HEK293T (cell line): ENCODE results near the gene PRC1.

Experiments used
- CTCF ChIA-PET: fragments of 350-600 bp; formaldehyde crosslinking; extraction: SDS; loops from one replicate; lab custom pipeline; 2021; ENCODE audit warnings: antibody characterized with exemption, inconsistent platforms; lab: Yijun Ruan, JAX
- POLR2A ChIA-PET: fragments of 350-600 bp; formaldehyde crosslinking; extraction: SDS; loops from one replicate; lab custom pipeline; 2020; ENCODE audit warnings: antibody characterized with exemption, inconsistent platforms; lab: Yijun Ruan, JAX
- DNase-seq: peaks from one replicate; pipeline ENCODE4 v3.0.0; 2012; ENCODE audit warnings: mixed read lengths; ENCODE audit errors: extremely low spot score
- ARNT ChIP-seq: fragments of 450-650 bp; IDR thresholded peaks from 2 replicates; pipeline ENCODE4 v1.6.1; 2017; ENCODE audit warnings: mild to moderate bottlenecking
- BHLHE40 ChIP-seq: fragments of 450-650 bp; IDR thresholded peaks from 2 replicates; pipeline ENCODE4 v1.6.1; 2016; ENCODE audit warnings: mild to moderate bottlenecking, moderate library complexity, borderline replicate concordance
- CTBP1 ChIP-seq: fragments of 450-650 bp; IDR thresholded peaks from 2 replicates; pipeline ENCODE4 v1.6.1; 2016; ENCODE audit warnings: borderline replicate concordance
- ELF4 ChIP-seq: fragments of 450-650 bp; IDR thresholded peaks from 2 replicates; pipeline ENCODE4 v1.6.1; 2017; ENCODE audit warnings: antibody characterized with exemption
- FOXA1 ChIP-seq: fragments of 450-650 bp; IDR thresholded peaks from 2 replicates; pipeline ENCODE4 v1.6.1; 2016; ENCODE audit warnings: mild to moderate bottlenecking
- FOXK2 ChIP-seq: fragments of 450-650 bp; IDR thresholded peaks from 2 replicates; pipeline ENCODE4 v1.6.1; 2016; ENCODE audit warnings: mild to moderate bottlenecking
- FOXM1 ChIP-seq: fragments of 450-650 bp; IDR thresholded peaks from 2 replicates; pipeline ENCODE4 v1.6.1; 2017; ENCODE audit warnings: mild to moderate bottlenecking, borderline replicate concordance
- HDGF ChIP-seq: fragments of 450-650 bp; IDR thresholded peaks from 2 replicates; pipeline ENCODE4 v1.6.1; 2017; ENCODE audit warnings: antibody characterized with exemption, borderline replicate concordance
- L3MBTL2 ChIP-seq: fragments of 450-650 bp; conservative IDR thresholded peaks from 2 replicates; pipeline ENCODE4 v1.6.1; 2016; ENCODE audit warnings: mild to moderate bottlenecking
- LEF1 ChIP-seq: fragments of 450-650 bp; IDR thresholded peaks from 2 replicates; pipeline ENCODE4 v1.6.1; 2017; ENCODE audit warnings: mild to moderate bottlenecking, borderline replicate concordance
- NFRKB ChIP-seq: fragments of 450-650 bp; IDR thresholded peaks from 2 replicates; pipeline ENCODE4 v1.6.1; 2016; ENCODE audit warnings: mild to moderate bottlenecking, moderate library complexity
- PKNOX1 ChIP-seq: fragments of 450-650 bp; IDR thresholded peaks from 2 replicates; pipeline ENCODE4 v1.6.1; 2016
- SP1 ChIP-seq: fragments of 450-650 bp; IDR thresholded peaks from 2 replicates; pipeline ENCODE4 v1.6.1; 2017
- SUZ12 ChIP-seq: fragments of 450-650 bp; IDR thresholded peaks from 2 replicates; pipeline ENCODE4 v1.6.1; 2016; ENCODE audit warnings: mild to moderate bottlenecking
- TARDBP ChIP-seq: fragments of 450-650 bp; IDR thresholded peaks from 2 replicates; pipeline ENCODE4 v1.6.1; 2016
- ZNF384 ChIP-seq: fragments of 450-650 bp; IDR thresholded peaks from 2 replicates; pipeline ENCODE4 v1.6.1; 2016

Gene PRC1

GRCh38 chr15:90955624-90956273 is 38.6 kb downstream of the PRC1 start:
- CTCF ChIA-PET: interaction anchor here (0.6 to 8.4 kb wide), 14 partner anchors 11 to 316 kb away, joined by 3 to 77 read pairs (median 5); partner anchors contain the start of genes HDDC3 and UNC45A
- DNase-seq: no peak
- TF ChIP-seq ELF4: no peak
- TF ChIP-seq CTBP1: no peak
- no peak for TF ChIP-seq TARDBP
- TF ChIP-seq FOXK2: no peak
- no peak for TF ChIP-seq NFRKB
- no peak for TF ChIP-seq ZNF384
- no peak for TF ChIP-seq FOXA1
- TF ChIP-seq LEF1: no peak
- no peak for TF ChIP-seq SP1
- TF ChIP-seq ARNT: no peak
- TF ChIP-seq FOXM1: no peak
- no peak for TF ChIP-seq BHLHE40
- no peak for TF ChIP-seq HDGF
- TF ChIP-seq SUZ12: no peak
- TF ChIP-seq L3MBTL2: no peak
- TF ChIP-seq PKNOX1: no peak
- POLR2A ChIA-PET: interaction anchor here (0.7 to 6.2 kb wide), 6 partner anchors 10 to 67 kb away, joined by 3 to 60 read pairs (median 6); partner anchors contain the start of genes HDDC3, PRC1, UNC45A and VPS33B

- TF ChIP-seq FOXK2 (no peak), L3MBTL2 (peak; percentile 96), FOXM1 (peak; percentile 98), CTBP1 (no peak), ZNF384 (no peak), LEF1 (0 out of 2 replicates have a peak, but pooled peaks have one; percentile 61), NFRKB (peak; percentile 42; the same call in 1 of the 2 replicates), SUZ12 (no peak), TARDBP (no peak), HDGF (0 out of 2 replicates have a peak, but pooled peaks have one; percentile 54), SP1 (no peak), PKNOX1 (no peak), ELF4 (peak; percentile 51), ARNT (no peak), BHLHE40 (no peak), FOXA1 (no peak)
- CTCF ChIA-PET: interaction anchor here (0.6 to 8.4 kb wide), 6 partner anchors 11 to 317 kb away, joined by 3 to 77 read pairs (median 4); partner anchors contain the start of genes HDDC3 and UNC45A
- POLR2A ChIA-PET: interaction anchor here (0.6 to 6.2 kb wide), 19 partner anchors 9 to 95 kb away, joined by 3 to 60 read pairs (median 5); partner anchors contain the start of genes HDDC3, MAN2A2, UNC45A and VPS33B
- DNase-seq: peak; percentile 98
Measured at GRCh38 chr15:90954712-90955623, 39.4 kb downstream of the PRC1 start, which contains the start of gene RCCD1. RCCD1 (plus strand) TSS chr15:90954884; CDS start chr15:90956735, 1,851 bp downstream.

GRCh38 chr15:90953947-90954711 is 40.2 kb downstream of the PRC1 start:
- ChIA-PET POLR2A (interaction anchor here (0.6 to 6.2 kb wide), 18 partner anchors 8 to 1995 kb away, joined by 3 to 60 read pairs (median 4); partner anchors contain the start of genes HDDC3, MAN2A2, UNC45A and VPS33B), CTCF (interaction anchor here (0.7 to 8.4 kb wide), 4 partner anchors 20 to 318 kb away, joined by 3 to 77 read pairs (median 6); partner anchors contain the start of genes HDDC3 and UNC45A)
- DNase-seq: no peak
- no peak for TF ChIP-seq L3MBTL2
- TF ChIP-seq SP1: no peak
- no peak for TF ChIP-seq BHLHE40
- TF ChIP-seq TARDBP: no peak
- TF ChIP-seq ZNF384: no peak
- no peak for TF ChIP-seq NFRKB
- TF ChIP-seq PKNOX1: no peak
- TF ChIP-seq LEF1: no peak
- TF ChIP-seq ARNT: no peak
- TF ChIP-seq ELF4: no peak
- no peak for TF ChIP-seq HDGF
- no peak for TF ChIP-seq FOXK2
- no peak for TF ChIP-seq CTBP1
- TF ChIP-seq FOXM1: no peak

- POLR2A ChIA-PET: interaction anchor here (0.7 to 6.2 kb wide), 8 partner anchors 9 to 366 kb away, joined by 3 to 60 read pairs (median 6); partner anchors contain the start of genes HDDC3, MAN2A2 and UNC45A
- no peak for TF ChIP-seq ZNF384
- no peak for TF ChIP-seq TARDBP
- TF ChIP-seq ELF4: no peak
- TF ChIP-seq SP1: no peak
- CTCF ChIA-PET: interaction anchor here (2.8 to 8.4 kb wide), 2 partner anchors 19 to 80 kb away, joined by 9 to 77 read pairs; partner anchors contain the start of genes HDDC3 and UNC45A
- DNase-seq: no peak
Measured at GRCh38 chr15:90952901-90953677, 41.2 kb downstream of the PRC1 start.
